Activated CD4-positive, alpha-beta T cell treated with anti-CD3 and anti-CD28 coated beads, Interleukin-2, Interleukin-4, amounts not matched to agents 100 ng/mL and 50 ng/mL, durations not matched to agents 16 hours and 8 hours (primary cell): ENCODE data around the gene ATP6V1C2.
"Not testable (repeated sequence)": the region's sequence is repeated elsewhere in the genome, so short reads cannot be mapped to it uniquely, and the experiment has no call there.

Source experiments
- DNase-seq: peaks from one replicate; pipeline ENCODE4 v3.0.0-alpha.2; 2020; ENCODE audit warnings: low spot score

ATP6V1C2 gene

DNA sequence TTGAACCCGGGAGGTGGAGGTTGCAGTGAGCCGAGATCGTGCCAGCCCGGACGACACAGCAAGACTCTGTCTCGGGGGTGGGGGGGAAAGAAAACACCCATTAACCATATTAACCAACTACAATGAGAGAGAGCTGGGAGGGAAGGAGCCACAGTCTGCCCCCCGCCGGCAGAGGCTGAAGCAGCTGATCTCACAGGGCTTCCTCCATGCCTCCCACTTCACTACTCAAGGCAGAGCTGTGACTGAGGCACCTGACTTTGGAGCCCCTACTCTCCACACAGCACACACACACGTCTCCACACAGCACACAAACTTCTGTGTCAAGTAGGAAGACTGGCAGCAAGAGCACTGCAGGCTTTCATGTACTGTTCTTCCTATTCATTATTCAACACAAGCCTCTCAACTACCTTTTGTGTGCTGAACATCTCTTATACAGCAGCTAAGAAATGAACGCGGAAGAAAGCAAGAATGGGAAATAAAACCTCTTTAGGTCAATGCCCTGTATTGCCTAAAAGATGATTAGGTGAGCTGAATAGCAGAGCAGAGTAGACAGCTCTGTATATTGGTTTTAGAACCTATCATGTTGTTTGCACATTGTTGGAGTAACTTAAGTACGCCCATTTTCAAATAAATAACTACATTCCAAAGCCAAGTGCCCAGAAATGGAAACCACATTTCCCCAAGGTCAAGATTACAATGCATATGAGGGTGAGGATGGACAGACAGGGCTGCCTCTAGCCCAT lies 65.0 kb downstream of the ATP6V1C2 start:
- no peak for DNase-seq

DNA sequence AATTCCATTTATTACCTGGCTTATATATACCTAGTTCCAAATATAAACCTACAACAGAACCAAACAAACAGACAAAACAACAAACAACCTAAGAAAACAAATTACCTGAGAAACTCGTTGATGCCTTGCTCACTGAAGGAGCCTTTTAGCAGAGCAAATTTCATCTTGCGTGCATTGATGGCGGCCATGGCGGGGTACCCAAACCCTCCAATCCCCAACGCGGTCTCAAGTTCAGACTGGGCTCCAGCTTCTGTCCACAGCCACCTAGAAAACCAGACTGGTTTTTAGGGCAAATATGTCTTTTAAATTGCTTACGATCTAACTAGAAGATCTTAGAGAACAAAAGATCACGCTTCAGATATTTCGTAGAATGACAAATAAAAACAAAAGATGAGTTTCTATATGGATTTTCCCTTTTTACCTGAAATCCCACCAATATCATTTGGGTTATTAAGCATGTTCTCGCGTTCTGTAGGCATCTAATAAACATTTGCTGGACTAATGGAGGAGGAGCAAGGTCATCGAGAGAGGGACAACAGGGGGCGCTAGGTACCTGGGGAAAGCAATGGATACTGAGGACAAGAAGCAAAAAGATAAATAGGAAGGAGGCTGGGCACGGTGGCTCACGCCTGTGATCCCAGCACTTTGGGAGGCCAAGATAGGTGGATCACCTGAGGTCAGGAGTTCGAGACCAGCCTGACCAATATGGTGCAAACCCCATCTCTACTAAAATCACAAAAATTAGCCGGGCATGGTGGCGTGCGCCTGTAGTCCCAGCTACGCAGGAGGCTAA lies 65.9 kb downstream of the ATP6V1C2 start:
- no peak for DNase-seq

DNA sequence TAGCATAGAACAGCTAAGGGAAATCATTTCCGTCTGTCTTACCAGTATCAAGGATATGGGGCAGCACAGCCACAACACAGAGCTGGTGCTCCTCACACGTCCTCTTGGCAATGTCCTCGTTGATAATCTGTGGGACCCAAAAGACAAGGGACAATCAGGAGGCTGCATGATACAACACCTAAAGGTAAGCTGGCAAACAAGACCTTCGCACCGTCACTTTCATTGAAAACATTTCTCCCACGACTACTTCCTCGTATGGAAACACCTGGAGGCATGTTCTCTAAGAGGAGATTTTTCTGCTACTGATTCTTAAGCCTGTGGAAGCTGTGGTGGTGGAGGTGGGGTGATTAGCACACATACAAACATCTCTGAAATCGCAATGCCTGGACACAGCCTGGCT lies 67.4 kb downstream of the ATP6V1C2 start:
- DNase-seq, result no peak

DNA sequence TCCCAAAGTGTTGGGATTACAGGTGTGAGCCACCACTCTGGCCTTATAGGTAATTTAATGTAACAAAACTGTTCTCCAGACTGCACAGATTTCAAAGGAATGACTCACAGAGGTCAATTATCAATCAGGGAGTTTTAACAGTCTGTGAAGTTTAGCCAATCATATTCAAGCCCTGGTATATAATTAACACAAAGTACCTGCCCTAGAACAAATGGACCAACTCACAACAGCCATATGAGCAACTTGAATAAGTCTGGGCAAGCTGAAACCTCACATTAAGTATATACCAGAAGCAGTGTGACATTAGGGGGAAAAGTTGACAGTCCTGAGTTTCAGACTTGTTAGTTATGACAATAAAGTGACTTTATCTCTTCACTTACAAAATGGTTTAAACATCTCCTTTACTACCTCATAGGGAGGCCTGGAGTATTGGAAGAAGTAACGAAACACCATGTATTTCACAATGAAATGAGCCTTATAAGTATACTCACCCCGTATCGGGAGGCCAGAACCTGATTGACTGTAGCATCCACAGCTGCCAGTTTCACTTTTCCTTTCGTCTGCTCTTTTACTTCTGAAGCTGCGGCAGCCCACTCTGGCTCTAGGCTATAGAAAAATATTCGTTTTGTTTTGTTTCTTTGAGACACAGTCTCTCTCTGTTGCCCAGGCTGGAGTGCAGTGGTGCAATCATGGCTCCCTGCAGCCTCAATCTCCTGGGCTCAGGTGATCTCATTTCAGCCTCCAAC lies 69.0 kb downstream of the ATP6V1C2 start:
- DNase-seq, result no peak

DNA sequence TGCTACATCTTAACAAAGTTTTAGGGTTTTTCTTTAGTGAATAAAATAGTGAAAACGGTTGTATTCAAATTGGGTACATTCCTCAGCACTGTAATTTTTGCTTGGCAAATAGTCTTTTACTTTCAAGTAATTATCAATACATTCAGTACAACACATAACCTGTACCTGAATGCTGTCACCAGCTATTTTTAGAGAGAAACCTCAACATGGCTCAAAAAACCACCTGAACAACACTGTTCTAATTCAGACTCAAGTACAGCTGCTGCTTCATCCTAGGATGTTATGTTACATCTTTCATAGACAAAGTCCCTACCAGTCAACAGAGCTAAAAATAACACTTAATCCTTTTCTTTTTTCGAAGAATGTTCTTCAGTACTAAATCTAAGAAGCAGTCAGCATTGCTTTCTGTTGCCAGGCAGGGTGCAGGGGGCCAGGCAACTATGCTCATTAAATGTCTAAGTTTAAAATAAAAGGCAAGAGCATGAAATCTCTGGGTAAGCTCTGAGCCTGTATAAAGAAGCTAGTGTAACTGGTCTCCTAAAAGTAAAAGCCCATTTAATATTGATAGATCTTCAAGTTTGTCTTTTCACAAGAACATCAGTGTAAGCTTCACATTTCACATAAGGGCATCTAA lies 70.7 kb downstream of the ATP6V1C2 start:
- DNase-seq, result no peak

DNA sequence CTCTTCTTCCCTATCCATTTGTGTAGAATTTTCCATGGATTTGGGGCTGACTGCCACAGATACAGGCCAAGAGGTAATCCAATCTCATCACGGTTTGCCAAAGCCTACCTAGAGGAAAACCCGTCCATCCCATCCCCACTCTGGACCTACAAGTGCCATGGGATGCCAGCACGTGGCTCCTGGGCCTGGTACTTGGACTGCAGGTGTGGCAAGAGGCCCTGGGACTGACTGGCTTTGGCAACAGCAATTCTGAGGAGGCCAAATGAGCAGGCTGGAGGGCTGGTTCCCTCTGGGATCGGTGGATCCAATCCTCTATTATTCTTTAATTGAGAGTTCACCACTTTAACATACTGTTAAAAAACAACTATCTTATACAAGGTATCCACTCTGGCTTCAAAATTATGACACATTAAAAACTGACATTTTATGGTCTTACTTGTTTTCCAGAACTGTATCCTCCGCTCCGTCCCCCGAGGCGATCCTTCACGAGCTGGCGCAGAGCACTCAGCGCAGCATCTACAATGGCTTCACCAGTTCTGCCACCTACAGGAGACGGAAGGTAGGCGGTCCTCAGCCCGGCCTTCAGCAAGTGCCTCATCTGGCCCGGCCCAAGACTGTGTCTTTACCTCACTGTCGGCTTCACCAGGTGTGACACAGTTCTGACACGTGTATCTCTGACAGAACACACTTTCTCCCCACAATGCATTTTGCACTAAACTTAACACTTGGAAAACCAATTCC lies 71.4 kb downstream of the ATP6V1C2 start:
- no peak for DNase-seq

DNA sequence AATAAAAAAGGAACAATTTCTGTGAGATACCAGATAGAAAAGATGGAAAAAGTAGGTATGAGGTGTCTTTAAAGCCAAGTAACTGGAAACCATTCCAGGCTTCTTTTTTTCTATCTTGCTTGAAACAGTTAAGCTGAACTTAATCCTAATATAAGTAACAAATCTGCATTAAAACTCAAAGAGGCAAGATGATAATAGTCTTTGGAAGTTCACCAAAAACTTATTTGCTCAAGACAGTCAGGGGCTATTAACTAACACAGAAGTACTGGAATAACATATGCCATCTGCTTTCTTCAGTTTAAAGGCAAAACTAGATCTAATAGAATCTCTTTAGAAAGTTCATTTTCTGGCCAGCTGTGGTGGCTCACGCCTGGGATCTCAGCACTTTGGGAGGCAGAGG lies 72.4 kb downstream of the ATP6V1C2 start:
- DNase-seq, result no peak

DNA sequence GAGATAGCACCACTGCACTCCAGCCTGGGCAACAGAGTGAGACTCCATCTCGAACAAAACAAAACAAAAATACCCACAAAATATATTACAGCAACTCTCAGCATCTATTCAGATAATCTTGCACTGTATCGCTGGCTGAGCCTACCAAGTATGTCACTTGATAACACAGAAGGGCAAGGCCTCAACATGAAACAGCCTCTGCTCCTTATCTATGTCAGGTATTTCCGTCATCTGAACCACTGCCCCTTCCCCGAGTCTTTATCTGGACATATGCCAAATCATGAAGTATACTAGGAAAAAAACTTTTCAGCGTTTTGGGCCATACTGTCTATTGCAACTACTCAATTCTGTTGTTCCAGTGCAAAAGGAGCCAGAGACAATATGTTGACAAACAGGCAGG lies 73.4 kb downstream of the ATP6V1C2 start:
- DNase-seq, result no peak

DNA sequence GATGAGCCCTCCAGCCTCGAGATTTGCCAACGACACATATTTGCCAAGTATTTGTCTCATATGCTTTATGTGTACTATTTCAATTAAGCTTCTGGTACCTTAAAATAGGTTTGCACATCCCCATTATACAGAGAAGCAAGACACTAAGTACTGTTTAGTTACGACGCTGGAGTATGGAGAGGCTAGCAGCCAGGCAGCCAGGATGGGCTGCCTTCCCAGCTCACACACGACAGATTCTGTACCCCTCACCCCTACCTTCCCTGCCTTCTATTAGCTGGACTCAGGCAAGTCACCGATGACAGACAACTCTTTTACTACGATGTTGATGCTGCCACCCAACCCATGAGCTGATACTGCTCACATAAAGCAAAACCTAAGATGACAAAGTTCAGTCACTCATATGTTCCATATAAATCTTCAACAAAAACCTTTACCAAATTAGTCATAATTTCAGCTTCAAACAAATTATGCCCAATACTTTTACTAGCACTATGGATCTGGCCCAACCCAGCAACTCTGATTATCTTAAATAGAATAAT lies 74.1 kb downstream of the ATP6V1C2 start:
- DNase-seq, result no peak

DNA sequence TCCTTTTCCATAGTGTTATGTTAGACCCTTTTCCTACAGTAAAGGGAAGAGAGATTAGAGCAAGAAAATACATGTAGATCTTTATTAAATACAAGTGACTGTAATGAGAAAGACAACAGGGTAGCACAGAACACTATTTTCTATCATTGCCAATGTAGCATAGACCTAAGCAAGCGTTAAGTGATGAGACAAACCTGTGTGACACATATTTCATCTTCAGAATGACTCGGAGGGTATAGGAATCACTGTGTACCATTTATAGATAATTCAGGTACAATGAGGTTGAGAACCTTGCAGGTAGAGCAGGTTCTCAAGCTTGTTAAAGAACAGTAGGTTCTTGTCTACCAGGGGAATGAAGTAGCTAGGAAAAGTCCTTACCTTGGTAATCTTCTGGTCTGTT lies 75.3 kb downstream of the ATP6V1C2 start:
- DNase-seq, result no peak

DNA sequence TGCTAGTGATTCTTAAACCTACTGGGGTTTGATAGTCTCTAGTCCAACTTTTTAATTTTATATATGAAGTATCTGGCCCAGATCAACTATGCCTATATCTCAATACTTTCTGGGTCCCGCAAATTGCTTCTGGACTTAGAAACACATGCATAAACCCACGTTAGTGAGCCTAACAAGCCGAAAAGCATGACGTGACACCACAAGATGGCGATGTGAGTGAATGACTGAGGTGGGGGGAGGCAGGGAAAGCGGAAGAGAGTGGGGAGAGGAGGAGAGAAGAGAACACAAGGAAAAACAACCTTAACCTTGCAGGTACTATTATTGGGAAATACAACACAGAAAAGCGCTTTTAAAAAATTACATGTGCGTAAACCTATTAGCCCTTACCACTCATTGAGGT lies 77.4 kb downstream of the ATP6V1C2 start:
- DNase-seq, result no peak

DNA sequence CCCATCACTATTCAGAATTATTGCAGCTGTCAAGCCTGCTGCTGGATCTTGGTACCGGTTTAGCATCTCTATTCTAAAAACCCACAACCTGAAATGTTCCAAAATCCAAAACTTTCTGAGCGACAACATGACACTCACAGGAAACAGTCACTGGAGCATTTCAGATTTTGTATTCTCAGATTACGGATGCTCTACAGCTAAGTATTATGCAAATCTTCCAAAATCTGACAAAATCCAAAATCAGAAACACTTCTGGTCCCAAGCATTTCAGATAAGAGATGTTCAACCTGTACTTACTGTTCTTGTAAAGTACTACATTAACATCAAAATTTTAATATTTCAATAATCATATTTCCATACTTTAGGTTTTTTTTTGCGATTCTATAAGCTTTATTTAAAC lies 78.7 kb downstream of the ATP6V1C2 start:
- no peak for DNase-seq

DNA sequence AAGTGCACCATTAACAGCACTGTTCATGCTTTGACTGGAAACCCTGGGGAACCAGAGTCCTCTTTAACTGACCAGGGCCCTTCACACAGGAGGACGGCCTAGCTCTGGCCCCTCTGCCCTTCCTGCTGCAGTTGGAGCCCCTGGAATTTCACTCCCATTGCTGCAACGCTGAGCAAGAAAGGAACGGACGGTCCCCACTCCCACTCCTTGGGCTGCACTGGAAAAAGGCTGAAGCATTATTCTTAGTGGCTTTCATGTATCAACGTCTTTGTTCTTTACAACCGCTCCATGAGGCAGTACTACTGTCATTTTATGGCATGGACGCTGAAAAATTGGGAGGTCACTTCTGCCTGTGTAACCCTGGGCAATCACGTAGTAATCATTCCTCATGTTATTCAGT lies 81.2 kb downstream of the ATP6V1C2 start:
- no peak for DNase-seq

DNA sequence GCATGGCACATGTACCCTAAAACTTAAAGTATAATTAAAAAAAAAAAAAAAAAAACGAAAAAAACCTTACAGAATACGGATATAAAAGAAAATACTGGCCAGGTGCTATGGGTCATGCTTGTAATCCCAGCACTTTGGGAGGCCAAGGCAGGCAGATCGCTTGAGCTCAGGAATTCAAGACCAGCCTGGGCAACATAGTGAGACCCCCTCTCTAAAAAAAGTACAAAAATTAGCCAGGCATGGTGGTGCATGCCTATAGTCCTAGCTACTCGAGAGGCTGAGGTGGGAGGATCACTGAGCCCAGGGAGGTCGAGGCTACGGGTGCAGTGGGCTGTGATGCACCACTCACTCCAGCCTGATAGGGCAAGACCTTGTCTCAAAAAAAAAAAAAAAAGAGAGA lies 84.6 kb downstream of the ATP6V1C2 start:
- DNase-seq, result not testable (repeated sequence)

DNA sequence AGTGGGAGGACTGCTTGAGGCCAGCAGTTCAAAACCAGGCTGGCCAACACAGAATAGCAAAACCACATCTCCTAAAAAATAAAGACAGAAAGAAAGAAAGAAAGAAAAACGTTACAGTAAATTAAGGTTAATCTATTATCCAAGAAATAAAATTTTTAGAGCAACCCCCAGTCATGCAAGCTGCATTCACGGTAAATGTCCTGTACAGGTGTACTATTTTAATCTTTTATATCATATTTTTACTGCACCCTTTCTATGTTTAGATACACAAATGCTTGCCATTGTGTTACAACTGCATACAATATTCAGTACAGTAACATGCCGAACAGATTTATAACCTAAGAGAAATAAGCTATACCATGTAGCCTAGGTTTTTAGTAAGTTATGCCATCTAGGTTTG lies 85.1 kb downstream of the ATP6V1C2 start:
- DNase-seq, result no peak

DNA sequence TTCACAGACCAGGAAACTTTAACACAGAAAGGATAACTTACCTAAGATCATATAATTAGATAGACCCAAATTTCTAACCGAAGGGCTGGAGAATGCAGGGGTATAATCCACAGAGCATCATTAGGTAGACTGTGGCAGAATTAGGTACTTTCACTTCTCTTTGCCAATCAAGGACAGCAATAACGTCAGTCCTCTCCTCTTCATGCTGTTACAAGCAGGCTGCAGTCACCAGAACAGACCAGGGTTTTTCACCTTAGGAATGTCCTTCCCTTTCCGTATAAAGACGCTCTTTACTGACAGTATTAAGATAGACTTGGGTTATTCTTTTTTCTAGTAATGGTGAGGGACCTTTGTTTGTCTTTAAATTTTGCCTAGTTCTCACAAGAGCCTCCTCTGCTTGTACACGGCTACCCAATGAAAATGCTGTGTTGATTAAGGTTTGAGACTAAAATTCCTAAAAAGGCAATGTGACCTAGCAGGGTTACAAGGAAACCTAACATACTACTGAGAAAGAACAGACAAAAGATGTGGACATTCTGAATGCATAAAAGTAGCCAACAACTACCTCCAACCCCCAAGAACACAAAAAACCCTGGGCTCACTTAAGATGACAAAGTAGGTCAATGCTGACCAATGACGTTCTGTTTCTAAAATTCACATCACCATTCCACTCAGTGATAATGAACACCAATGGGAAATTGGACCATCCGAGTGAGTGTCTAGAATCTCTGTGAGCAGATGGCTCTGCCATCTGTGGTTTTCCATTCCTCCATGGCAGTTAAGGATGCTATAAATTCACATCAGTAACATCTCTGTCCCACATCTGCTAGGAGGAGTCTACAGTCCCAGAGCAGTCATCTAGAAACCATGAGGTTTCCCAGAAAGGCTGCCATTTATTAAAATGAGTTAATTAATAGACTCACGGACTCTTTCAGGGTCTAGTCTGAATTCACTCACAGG lies 89.1 kb downstream of the ATP6V1C2 start:
- peak; percentile 48 for DNase-seq

DNA sequence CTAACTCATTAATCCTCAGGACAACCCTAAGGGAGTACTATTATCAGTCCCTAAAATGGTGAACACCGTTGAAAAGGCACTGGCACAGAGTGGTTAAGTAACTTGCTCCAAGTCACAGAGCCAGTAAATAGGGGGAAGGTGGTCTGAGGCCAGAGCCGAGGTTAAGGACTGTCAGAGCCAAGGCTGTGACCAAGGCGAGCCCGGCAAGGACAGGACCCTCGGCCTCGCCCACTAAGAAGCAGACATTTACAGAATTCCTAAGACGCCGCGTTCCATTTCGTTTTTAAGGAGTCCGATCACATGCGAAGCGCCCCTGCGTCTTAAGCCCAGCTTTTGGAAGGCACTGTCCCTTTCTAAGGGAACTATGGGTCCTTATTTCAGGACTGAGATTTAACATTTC lies 90.1 kb downstream of the ATP6V1C2 start:
- no peak for DNase-seq

DNA sequence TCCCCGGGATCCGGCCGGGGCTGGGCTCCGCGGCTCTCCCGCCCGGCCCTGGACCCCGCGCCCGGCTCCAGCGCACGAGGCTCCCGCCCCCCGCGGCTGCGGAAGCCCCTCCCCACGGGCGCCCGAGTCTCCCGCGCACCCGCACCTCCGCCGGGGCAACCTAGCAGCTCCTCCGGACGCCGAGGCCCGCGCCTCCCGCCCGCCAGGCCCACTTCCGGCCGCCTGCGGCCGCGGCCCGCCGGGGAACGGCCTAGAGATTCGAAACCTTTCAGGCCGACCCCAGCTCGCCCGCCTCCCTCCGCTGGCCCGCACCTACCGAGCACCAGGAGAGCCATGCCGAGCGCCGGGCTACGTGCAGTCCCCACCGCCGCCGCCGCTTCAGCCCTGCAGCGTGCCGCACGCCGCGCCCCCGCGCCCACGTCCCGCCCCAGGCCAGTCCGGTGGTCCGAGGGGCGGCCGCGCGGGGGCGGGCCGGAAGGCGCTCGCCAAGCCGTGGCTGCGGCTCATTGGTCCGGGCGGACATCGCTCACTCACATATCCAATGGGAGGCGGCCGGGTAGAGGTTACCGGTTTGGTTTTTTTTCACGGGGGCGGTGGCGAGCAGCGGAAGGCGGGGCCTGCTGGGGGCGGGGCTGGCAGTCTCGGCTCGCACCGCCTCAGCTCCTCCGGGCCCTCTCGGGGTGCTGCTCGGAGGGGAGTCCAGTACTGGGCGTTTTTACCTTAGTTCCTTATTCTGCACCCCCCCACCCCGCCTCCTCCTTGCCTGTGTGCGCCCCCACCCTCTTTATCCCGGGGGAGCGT lies 91.1 kb downstream of the ATP6V1C2 start, which contains the start of gene PDIA6:
PDIA6 (minus strand) TSS at position 424 of the 801 bp plus-strand sequence; CDS start at position 335, 89 bp downstream.
- DNase-seq, result peak; percentile 97
